Effector memory CD4-positive, alpha-beta T cell (primary cell): Measurements from ENCODE around the gene KHNYN.
"Not testable (repeated sequence)": the region's sequence is repeated elsewhere in the genome, so short reads cannot be mapped to it uniquely, and the experiment has no call there.

Experiments
- DNase-seq, 3 donors: peaks; one replicate each; pipeline ENCODE4 v3.0.0-alpha.2; 2020
- H3K27ac ChIP-seq: 2 replicates; pipeline ENCODE4 v1.7.0; 2013; ENCODE audit warnings: mild to moderate bottlenecking, low read length, moderate library complexity; ENCODE audit not compliant: insufficient read depth, poor library complexity, severe bottlenecking
- H3K27me3 ChIP-seq: replicated peaks from 2 replicates; pipeline ENCODE4 v1.7.0; 2013; ENCODE audit warnings: mild to moderate bottlenecking, low read length; ENCODE audit not compliant: insufficient read depth, control insufficient read depth, poor library complexity, severe bottlenecking
- H3K36me3 ChIP-seq: 2 replicates; pipeline ENCODE4 v1.7.0; 2013; ENCODE audit warnings: mild to moderate bottlenecking, low read length, moderate library complexity; ENCODE audit not compliant: control insufficient read depth, insufficient read depth
- H3K4me1 ChIP-seq: 2 replicates; pipeline ENCODE4 v1.7.0; 2013; ENCODE audit warnings: low read length, mild to moderate bottlenecking; ENCODE audit not compliant: control insufficient read depth, insufficient read depth, poor library complexity, severe bottlenecking
- H3K4me3 ChIP-seq: 2 replicates; pipeline ENCODE4 v1.7.0; 2013; ENCODE audit warnings: low read length, low read depth, mild to moderate bottlenecking; ENCODE audit not compliant: insufficient read depth, poor library complexity, severe bottlenecking
- H3K9me3 ChIP-seq: 2 replicates; pipeline ENCODE4 v1.7.0; 2013; ENCODE audit warnings: mild to moderate bottlenecking, low read length, moderate library complexity; ENCODE audit not compliant: control insufficient read depth

Gene KHNYN

DNA sequence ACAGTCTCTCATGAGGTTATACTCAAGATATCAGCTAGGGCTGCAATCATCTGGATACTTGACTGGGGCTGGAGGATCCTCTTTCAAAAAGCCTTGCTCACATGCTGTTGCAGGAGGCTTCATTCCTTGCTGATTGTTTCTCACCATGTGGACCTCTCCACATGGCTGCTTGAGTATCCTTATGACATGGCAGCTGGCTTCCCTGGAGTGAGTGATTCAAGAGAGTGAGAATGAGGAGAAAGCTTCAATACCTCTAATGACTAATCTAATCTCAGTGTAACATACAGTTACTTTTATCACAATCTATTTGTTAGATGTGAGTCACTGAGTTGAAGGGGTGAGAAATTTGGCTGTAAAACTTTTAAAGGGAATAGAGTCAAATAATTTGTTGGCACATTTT, 27.2 kb downstream of the KHNYN start:
- Histone ChIP-seq H3K27me3 (no peaks in the 10 kb centered on the region), H3K4me3 (no peak overlapping the region), H3K36me3 (no peaks in the 10 kb centered on the region), H3K27ac (no peak overlapping the region), H3K4me1 (no peaks in the 10 kb centered on the region), H3K9me3 (no peaks in the 10 kb centered on the region)
- no peak for DNase-seq

DNA sequence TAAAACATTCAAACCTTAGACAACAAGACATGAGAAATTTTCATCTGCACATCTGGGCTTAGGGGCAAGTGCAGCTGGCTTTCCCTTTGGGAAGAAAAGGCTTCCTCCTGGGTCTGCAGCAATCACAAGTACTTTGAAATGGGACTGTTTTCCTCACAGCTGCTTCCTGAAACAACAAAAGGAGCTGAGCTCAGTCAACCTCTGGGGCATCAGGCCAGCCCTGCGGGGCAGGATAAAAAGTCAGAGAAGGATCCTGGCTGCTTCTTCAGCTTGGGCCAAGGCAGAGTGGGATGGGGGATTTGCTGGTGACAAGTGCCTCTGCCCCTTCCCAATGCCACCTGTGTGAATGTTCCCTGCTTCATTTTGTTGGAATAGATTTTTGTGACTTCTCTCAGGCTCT, 29.0 kb downstream of the KHNYN start:
- no peaks in the 10 kb centered on the region for H3K9me3 ChIP-seq
- H3K27me3 ChIP-seq: no peaks in the 10 kb centered on the region
- H3K4me3 ChIP-seq: no peak overlapping the region
- no peaks in the 10 kb centered on the region for H3K4me1 ChIP-seq
- no peak overlapping the region for H3K27ac ChIP-seq
- H3K36me3 ChIP-seq: no peaks in the 10 kb centered on the region
- DNase-seq: no peak

DNA sequence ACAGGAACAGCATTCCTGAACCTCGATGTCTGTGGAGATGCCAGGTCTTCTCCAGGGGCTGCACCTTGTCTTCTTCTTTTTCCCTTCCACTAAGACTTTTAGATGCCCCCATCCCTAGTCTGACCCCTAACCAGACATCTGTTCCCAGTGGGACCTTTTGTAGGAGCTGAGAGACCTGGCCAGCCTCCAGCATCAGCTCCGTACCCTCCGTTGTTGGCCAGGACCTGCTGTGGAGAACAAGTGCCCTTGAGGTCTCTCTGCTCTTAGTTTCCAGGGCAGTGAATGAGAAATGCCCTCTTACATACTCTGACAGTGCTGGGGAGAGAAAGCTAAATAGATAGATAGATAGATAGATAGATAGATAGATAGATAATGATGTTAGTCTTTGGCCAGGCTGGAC, 29.6 kb downstream of the KHNYN start:
- H3K4me3 ChIP-seq: no peak overlapping the region
- no peaks in the 10 kb centered on the region for H3K4me1 ChIP-seq
- H3K9me3 ChIP-seq: no peaks in the 10 kb centered on the region
- no peak for DNase-seq
- no peaks in the 10 kb centered on the region for H3K36me3 ChIP-seq
- no peaks in the 10 kb centered on the region for H3K27me3 ChIP-seq
- no peak overlapping the region for H3K27ac ChIP-seq

DNA sequence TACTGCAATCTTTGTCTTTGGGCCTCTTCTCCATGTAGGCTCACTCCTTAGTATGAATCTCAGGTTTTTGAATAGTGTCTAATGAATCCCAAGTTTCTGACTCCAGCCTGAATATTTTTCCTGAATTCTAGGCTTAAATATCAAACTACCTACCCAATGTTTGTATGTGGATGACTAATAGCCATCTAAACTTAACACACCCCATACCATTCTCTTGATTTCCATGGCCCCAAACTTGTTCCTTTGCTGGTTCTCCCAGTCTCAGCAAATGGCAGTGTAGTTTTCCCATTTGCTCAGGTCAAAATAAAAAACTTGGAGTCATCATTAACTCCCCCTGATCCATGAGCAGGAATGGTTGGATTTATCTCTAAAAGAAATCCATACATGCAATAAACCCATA, 31.6 kb downstream of the KHNYN start:
- Histone ChIP-seq H3K9me3 (no peaks in the 10 kb centered on the region), H3K4me1 (peaks cover 6% of the 10 kb centered on the region), H3K4me3 (no peak overlapping the region), H3K36me3 (no peaks in the 10 kb centered on the region), H3K27me3 (no peaks in the 10 kb centered on the region), H3K27ac (no peak overlapping the region)
- DNase-seq: no peak

DNA sequence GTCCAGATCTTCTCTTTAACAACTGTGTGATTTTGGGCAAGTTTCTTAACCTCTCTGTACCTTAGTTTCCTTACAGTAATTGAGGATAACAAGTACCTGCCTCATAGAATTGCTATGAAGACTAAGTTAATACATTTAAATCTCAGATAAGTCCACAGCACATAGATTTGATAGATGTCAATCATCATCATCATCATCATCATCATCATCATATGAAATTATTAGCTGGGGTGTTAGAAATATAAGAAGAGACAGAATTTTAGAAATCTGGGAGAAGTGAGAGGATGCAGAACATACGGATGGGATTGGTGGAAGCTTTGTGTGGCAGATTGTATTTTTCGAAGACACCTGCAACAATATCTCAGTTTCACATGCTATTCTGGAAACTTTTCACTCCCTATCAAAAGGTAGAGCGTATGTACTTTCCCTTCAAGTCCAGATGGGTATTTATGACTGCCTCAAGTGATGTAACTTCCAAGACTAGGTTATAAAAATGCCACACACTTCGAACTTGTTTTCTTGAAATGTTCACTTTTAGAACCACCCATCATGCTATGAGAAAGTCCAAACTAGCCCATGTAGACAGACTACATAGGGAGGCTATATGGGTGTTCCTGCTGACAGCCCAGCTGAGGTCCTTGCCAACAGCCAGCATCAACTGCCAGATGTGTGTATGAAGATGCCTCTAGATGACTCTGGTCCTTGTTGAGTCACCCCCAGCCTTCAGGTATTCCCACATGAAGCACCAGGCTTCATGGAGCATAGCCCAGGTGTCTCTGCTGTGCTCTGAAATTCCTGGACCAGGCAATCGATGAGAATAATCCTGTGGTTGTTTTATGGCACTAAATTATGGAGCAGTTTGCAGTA, 33.5 kb downstream of the KHNYN start:
- H3K36me3 ChIP-seq: no peaks in the 10 kb centered on the region
- H3K4me1 ChIP-seq: peaks cover 6% of the 10 kb centered on the region
- H3K27me3 ChIP-seq: no peaks in the 10 kb centered on the region
- H3K27ac ChIP-seq: no peak overlapping the region
- H3K9me3 ChIP-seq: no peaks in the 10 kb centered on the region
- no peak overlapping the region for H3K4me3 ChIP-seq
- DNase-seq: no peak

DNA sequence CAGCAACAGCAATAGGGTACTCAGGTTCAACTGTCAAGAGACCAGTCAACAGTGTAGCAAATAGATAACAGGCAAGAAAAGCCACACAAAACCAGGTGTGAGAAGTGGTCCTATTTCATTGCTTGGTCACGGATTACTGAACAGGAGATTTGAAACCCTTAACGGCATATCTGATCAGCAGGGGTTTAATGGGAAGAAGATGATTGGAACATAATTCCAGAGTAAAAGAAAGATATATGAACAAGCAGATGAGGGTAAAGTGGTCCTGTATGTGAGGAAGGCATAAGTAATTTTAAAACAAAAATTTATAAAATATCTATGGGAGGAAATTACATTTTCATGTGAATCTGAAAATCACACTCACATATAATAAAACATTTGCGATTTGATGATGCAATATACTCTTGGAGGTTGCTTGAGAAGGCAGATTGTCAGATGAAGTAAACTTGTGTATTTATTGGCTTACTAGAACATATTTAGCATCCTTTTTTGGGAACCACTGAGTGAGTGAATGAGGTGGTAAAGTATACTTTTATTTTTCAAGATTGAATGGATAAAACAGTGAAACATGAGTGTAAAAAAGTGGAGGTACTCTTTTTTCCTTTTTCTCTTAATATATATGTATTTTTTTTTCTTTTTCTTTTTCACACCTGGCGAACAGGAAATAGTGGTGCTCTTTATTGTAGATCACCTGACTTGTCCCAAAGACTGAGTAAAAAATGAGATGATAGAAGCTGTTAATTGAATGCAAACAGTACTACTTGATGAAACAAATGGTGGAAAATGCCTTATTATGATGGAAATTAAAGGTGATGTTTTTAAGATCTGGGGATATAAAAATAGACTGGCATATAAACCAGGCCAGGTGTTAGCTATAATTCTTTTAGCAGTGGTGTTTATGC, 34.4 kb downstream of the KHNYN start:
- H3K4me3 ChIP-seq: no peak overlapping the region
- H3K4me1 ChIP-seq: peaks cover 6% of the 10 kb centered on the region
- H3K9me3 ChIP-seq: no peaks in the 10 kb centered on the region
- H3K27ac ChIP-seq: no peak overlapping the region
- H3K27me3 ChIP-seq: no peaks in the 10 kb centered on the region
- no peaks in the 10 kb centered on the region for H3K36me3 ChIP-seq
- DNase-seq: no peak

DNA sequence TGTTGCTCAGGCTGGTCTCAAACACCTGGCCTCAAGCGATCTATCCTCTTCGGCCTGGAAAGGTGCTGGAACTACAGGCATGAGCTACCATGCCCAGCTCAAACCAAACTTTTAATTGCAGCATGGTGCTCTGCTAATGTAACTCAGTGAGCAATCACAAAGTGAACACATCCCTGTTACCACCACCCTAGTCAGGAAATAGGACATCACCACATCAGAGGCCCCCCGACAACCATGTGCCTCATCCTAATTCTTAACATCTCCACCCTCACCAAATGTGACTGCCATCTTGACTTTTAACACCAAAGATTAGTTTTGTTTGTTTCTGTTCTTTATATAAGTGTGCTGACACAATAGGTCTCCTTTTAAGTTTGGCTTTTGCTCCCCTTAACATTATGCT, 35.6 kb downstream of the KHNYN start:
- Histone ChIP-seq H3K27ac (no peak overlapping the region), H3K9me3 (no peaks in the 10 kb centered on the region), H3K27me3 (no peaks in the 10 kb centered on the region), H3K4me3 (no peak overlapping the region), H3K4me1 (peaks cover 6% of the 10 kb centered on the region), H3K36me3 (no peaks in the 10 kb centered on the region)
- DNase-seq: no peak

DNA sequence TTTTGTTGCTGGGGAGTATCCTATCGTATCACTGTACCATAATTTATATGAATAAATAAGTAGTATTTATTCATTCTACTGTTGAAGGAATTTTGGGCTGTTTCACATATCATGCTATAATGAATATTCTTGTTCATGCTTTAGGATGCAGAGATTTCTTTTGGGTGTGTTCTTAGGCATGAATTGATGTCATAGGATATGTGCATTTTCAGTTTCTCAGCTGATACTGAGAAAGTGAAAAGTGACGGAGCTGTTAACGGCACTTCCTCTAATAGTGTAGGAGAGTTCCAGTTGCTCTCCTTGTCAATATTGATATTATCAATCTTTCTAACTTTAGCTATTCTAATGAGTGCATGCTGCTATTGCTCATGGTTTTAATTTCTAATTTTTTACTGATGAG, 36.1 kb downstream of the KHNYN start:
- Histone ChIP-seq H3K27me3 (no peaks in the 10 kb centered on the region), H3K4me3 (no peak overlapping the region), H3K36me3 (no peaks in the 10 kb centered on the region), H3K27ac (no peak overlapping the region), H3K9me3 (no peaks in the 10 kb centered on the region), H3K4me1 (peaks cover 6% of the 10 kb centered on the region)
- no peak for DNase-seq

DNA sequence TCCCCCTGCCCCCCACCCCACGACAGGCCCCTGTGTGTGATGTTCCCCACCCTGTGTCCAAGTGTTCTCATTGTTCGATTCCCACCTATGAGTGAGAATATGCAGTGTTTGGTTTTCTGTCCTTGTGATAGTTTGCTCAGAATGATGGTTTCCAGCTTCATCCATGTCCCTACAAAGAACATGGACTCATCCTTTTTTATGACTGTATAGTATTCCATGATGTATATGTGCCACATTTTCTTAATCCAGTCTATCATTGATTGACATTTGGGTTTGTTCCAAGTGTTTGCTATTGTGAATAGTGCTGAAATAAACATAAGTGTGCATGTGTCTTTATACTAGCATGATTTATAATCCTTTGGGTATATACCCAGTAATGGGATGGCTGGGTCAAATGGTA, 40.7 kb downstream of the KHNYN start:
- H3K27me3 ChIP-seq, H3K4me3 ChIP-seq, H3K9me3 ChIP-seq, H3K4me1 ChIP-seq, H3K27ac ChIP-seq, DNase-seq, H3K36me3 ChIP-seq: not testable (repeated sequence)

DNA sequence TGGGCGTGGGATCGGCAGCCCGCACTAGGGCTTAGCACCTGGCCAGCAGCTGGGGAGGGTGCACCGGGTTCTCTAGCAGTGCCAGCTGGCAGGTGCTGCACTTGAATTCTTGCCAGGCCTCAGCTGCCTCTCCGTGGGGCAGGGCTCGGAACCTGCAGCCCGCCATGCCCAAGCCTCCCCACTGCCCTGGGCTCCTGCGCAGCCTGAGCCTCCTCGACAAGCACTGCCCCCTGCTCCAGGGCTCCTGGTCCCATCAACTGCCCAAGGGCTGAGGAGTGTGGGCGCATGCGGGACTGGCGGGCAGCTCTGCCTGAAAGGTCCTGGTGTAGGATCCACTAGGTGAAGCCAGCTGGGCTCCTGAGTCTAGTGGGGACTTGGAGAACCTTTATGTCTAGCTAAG, 43.5 kb downstream of the KHNYN start:
- DNase-seq: no peak
- Histone ChIP-seq H3K27ac (no peak overlapping the region), H3K4me3 (no peak overlapping the region), H3K36me3 (no peaks in the 10 kb centered on the region), H3K27me3 (no peaks in the 10 kb centered on the region), H3K9me3 (no peaks in the 10 kb centered on the region), H3K4me1 (no peaks in the 10 kb centered on the region)
